ENCODE results near the gene POMT2.
"Not testable (repeated sequence)": the region's sequence is repeated elsewhere in the genome, so short reads cannot be mapped to it uniquely, and the experiment has no call there.

Gene POMT2

GRCh38 chr14:77324816-77325745, 4.4 kb upstream of the POMT2 start:
- no peak for DNase-seq

GRCh38 chr14:77324289-77324688, 3.6 kb upstream of the POMT2 start:
- DNase-seq, result no peak

GRCh38 chr14:77323571-77323970, 2.9 kb upstream of the POMT2 start:
- no peak for DNase-seq

DNA sequence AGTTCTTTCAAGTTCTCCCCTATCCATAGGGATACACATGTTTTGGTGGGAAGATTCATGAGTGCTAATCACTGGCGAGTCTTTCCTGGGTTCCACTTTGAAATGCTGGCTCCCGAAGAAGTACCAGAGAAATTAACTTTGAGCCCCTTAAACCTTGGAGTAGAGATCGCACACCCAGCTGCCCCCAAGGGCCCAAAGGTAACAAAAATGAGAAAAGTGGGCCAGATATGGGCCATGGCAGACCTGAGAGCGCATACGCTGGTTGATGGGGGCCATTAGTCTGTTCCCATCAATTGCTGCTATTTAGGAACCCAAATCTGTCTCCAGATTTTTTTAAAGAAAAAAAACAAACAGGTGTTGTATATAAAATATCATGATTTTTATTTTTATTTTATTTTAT, 2.3 kb upstream of the POMT2 start:
- no peak for DNase-seq

DNA sequence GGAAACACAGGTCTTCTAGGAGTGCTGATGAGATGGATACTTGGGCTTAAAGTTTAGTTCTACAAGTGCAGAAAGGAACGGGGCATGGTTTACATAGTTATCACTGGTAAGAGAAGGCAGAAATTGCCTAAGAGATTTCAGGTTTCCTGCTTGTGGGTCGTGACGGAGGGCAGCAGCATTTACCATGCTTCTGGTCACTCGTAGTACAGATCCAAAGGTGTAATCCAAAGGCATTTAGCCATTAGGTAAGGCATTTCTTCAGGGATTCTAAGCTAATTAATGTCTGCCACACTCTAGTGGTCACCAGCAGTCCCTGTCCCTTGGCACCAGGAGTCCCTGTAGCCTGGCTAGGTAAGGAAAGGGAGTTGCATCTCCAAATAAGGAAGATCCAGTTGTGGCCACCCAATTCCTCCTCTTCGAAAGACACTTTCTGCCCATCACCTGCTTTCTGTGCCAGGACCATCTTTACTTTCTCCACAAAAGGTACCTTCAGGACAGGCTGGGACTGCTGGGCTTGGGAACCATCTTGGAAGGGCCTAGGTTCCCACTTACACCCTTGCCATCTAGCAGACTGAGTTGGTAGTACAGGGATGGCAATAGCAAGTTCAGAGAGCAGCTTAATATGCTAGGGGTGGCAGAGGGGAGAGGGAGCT, 1.7 kb upstream of the POMT2 start:
- no peak for DNase-seq

- no peak for DNase-seq
Measured at GRCh38 chr14:77319422-77319821, 1.3 kb downstream of the POMT2 start.

DNA sequence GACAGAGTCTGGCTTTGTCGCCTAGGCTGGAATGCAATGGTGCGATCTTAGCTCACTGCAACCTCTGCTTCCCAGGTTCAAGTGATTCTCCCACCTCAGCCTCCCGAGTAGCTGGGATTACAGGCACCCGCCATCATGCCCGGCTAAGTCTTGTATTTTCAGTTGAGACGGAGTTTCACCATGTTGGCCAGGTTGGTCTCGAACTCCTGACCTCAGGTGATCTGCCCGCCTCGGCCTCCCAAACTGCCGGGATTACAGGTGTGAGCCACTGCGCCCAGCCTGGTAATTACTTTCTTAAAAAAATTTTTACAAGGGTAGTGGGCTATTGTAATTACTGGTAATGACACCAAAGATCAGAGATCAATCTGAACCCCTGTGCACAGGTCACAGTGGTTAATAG, 1.9 kb downstream of the POMT2 start:
- not testable (repeated sequence) for DNase-seq

DNA sequence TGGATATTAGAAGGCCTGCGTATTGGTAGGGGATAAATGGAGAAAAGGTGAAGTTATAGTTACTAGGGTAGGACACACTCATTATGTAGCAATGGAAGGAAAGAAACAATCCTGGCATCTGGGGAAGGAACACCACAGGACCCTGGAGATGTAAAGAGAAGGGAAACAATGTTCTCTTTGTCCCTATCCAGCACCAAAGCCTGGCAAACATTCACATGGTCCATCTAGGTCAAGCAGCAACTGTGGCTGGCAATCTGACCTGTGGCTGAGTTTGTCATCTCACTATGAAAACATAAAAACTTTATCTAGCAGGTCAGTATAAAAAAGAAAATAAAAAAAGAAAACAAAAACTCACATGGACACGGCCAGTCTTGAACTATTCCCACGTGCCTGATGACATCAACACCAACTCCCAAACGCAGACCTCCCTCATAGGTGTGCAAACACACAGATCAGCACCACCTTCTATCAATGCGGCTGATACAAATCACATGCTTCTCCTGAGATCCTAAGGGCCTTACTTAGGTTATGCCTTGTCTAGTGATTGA, 2.6 kb downstream of the POMT2 start:
- no peak for DNase-seq

DNA sequence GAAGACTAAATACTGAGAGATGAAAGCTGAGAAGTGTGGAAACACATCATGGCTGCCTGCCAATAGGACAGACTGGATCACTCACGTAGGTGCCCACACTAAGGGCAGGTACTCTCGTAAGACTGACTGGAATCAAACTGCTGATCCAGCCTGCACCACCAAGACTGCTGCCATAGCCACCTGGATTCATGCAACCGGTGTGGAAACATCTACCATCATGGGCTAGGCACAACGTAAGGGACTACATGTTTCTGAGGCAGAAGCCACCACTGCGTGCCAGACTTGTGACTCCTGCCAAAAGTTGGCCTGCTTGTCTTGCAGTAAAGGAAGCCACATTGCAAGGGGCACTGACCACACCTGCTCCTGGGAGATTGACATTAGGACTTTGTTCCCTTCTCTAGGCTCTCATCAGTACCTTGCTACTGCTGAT, 3.8 kb downstream of the POMT2 start:
- DNase-seq, result no peak

GRCh38 chr14:77316195-77316505, 4.5 kb downstream of the POMT2 start:
- no peak for DNase-seq

- DNase-seq, result no peak
Measured at GRCh38 chr14:77314539-77315457, 5.9 kb downstream of the POMT2 start.

- DNase-seq, result no peak
Measured at GRCh38 chr14:77314043-77314442, 6.6 kb downstream of the POMT2 start.

DNA sequence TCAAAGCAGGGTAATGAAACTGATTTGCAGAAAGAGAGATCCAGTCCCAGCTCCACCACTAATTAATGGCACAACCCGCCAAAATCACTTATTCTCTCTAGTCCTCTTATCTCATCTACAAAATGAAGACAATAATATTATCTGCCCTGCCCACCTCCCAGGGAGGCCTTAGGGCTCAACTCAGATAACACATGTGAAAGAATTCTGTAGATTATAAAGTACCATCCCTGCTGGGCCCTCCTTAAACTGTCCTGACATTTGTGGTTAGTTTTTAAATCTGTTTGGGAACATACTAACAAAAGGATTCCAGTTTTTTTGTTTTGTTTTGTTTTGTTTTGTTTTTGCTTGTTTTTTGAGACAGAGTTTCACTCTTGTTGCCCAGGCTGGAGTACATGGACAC, 7.3 kb downstream of the POMT2 start:
- no peak for DNase-seq

GRCh38 chr14:77311217-77311616, 9.5 kb downstream of the POMT2 start:
- no peak for DNase-seq

GRCh38 chr14:77310026-77310425, 10.7 kb downstream of the POMT2 start:
- DNase-seq, result no peak

DNA sequence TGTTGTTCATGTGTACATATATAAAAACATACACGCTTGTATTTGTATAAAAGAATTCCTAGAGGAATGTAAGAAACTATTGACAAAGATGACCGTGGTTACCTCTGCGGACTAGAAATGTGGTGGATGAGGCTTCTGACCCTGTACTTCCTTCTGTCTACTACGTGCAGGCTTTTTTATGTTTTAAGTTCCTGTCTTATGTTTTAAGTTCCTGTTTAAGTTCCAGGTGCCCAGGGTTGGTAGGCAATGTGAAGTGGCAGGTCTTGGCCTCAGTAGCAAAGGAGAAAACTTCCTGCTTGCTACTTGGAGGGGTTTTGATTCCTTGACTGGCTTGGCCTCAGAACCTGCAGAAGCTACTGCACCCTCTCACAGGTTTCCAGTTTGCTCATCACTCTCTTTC, 11.6 kb downstream of the POMT2 start:
- DNase-seq, result no peak

DNA sequence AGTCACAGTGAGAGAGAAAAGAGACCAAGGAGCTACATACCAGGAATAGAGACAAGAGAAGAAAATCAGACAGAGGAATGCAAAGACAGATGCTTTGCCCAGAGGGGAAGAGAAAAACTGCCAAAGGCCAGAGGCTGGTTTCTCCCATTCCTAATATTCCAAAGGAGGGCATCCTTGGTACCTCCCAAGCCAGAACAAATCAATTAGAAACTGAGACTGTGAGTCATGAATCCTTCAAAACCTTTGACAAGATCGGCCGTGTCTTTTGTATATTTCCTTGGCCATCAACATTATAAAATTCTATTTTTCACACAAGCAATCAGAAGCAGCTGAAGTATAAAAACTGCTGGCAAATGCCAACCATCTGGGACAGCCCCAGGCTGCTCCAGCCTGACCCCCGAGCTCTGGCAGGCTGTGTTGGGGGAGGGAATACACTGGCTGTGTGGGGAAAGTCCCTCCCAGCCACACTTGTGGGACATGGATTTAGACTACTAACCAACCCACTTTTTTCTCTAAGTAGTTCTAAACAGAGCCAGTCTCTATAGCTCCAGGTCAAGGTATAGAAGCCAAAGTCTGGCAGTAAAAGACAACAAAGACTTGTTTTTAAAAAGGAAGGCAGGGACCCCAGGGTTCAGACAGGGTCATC, 13.7 kb downstream of the POMT2 start:
- DNase-seq, result no peak

DNA sequence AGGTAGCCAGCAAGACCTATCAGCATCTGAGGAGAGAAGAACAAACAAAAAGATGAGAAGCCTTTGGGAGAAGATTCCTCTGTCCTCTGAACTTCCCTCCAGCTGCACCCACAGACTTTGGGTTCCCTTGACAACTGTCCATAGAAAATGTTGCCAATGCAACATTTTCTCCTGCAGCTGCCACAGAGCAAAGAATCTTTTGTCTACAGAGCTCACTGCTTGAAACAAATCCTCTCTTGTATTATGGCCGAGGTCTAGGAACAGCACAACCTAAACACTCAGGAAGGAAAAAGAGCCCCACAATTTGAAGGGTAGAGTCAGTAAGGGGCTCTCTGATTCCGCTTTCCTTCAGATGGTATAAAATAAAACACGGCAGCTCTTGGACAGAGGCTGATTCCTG, 14.3 kb downstream of the POMT2 start:
- DNase-seq, result no peak

DNA sequence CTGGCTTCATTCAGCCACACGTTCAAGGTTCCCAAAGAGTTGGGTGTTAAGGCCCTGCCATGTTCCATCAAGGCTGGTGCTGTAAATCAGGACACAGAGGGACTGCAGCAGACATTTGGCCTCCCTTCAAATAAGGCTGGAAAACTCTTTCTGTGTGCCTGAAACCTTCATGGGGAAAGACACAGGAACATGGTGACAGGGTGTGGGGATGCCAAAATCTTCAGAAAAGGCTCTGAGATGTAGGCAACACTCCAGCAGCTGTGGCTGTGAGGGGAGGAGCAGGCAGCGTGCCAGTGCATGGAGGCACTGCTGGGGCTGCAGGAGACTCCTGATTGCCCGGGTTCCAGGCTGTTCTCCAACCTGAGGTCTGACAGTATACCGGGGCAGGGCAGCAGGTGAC, 15.0 kb downstream of the POMT2 start:
- no peak for DNase-seq

GRCh38 chr14:77303417-77304156, 17.1 kb downstream of the POMT2 start:
- DNase-seq, result no peak

- DNase-seq, result no peak
Measured at GRCh38 chr14:77302926-77303325, 17.8 kb downstream of the POMT2 start.

- peak; percentile 23 for DNase-seq
Measured at GRCh38 chr14:77301103-77301502, 19.6 kb downstream of the POMT2 start.
